ENCODE results near the gene MYO5B.

Gene MYO5B

GRCh38 chr18:49880661-49881060, 314.3 kb downstream of the MYO5B start:
- Histone ChIP-seq H3K27ac (ENCODE audit: low read depth, low read length) (no peak overlapping the region), H3K4me2 (ENCODE audit: low read depth, low read length, poor library complexity, severe bottlenecking) (no peak overlapping the region), H3K79me2 (ENCODE audit: insufficient read depth, low read length) (no peaks in the 10 kb centered on the region), H3K27me3 (ENCODE audit: low read length) (no peaks in the 10 kb centered on the region), H4K20me1 (ENCODE audit: low read depth, low read length) (no peaks in the 10 kb centered on the region), H3K9me3 (ENCODE audit: insufficient read depth, low read length) (no peaks in the 10 kb centered on the region), H2AFZ (ENCODE audit: low read depth, low read length, severe bottlenecking) (no peak overlapping the region), H3K9me2 (replicated peaks; ENCODE audit: insufficient read depth, low read length) (no peaks in the 10 kb centered on the region), H3K36me3 (ENCODE audit: low read length) (no peaks in the 10 kb centered on the region), H3K9ac (ENCODE audit: low read length) (no peak overlapping the region), H3F3A (ENCODE audit: insufficient read depth) (no peaks in the 10 kb centered on the region), H3K4me3 (ENCODE audit: insufficient read depth, low read length, poor library complexity, severe bottlenecking) (no peak overlapping the region)
- no peak for TF ChIP-seq CTCF (IDR thresholded peaks at IDR 0.05; ENCODE audit: insufficient read depth, low read length, poor library complexity, severe bottlenecking)

GRCh38 chr18:49879271-49879580, 315.7 kb downstream of the MYO5B start:
- no peak overlapping the region for H3K4me3 ChIP-seq (ENCODE audit: insufficient read depth, low read length, poor library complexity, severe bottlenecking)
- H3K79me2 ChIP-seq (ENCODE audit: insufficient read depth, low read length) = no peaks in the 10 kb centered on the region
- no peak overlapping the region for H2AFZ ChIP-seq (ENCODE audit: low read depth, low read length, severe bottlenecking)
- no peaks in the 10 kb centered on the region for H3K9me3 ChIP-seq (ENCODE audit: insufficient read depth, low read length)
- H3F3A ChIP-seq (ENCODE audit: insufficient read depth) = no peaks in the 10 kb centered on the region
- H3K9me2 ChIP-seq (replicated peaks; ENCODE audit: insufficient read depth, low read length) = no peaks in the 10 kb centered on the region
- no peak overlapping the region for H3K27ac ChIP-seq (ENCODE audit: low read depth, low read length)
- no peaks in the 10 kb centered on the region for H3K36me3 ChIP-seq (ENCODE audit: low read length)
- H4K20me1 ChIP-seq (ENCODE audit: low read depth, low read length) = no peaks in the 10 kb centered on the region
- TF ChIP-seq EZH2phosphoT487 (conservative IDR thresholded peaks at IDR 0.05; ENCODE audit: low read length) (no peak), CTCF (IDR thresholded peaks at IDR 0.05; ENCODE audit: insufficient read depth, low read length, poor library complexity, severe bottlenecking) (no peak)
- H3K4me2 ChIP-seq (ENCODE audit: low read depth, low read length, poor library complexity, severe bottlenecking) = no peak overlapping the region
- no peak overlapping the region for H3K9ac ChIP-seq (ENCODE audit: low read length)
- H3K27me3 ChIP-seq (ENCODE audit: low read length) = no peaks in the 10 kb centered on the region

GRCh38 chr18:49878567-49879270, 316.2 kb downstream of the MYO5B start:
- Histone ChIP-seq H4K20me1 (ENCODE audit: low read depth, low read length) (no peaks in the 10 kb centered on the region), H3K4me2 (ENCODE audit: low read depth, low read length, poor library complexity, severe bottlenecking) (no peak overlapping the region), H3K36me3 (ENCODE audit: low read length) (no peaks in the 10 kb centered on the region), H3K79me2 (ENCODE audit: insufficient read depth, low read length) (no peaks in the 10 kb centered on the region), H3K4me3 (ENCODE audit: insufficient read depth, low read length, poor library complexity, severe bottlenecking) (no peak overlapping the region), H3K9me2 (replicated peaks; ENCODE audit: insufficient read depth, low read length) (no peaks in the 10 kb centered on the region), H3K27ac (ENCODE audit: low read depth, low read length) (no peak overlapping the region), H3F3A (ENCODE audit: insufficient read depth) (no peaks in the 10 kb centered on the region), H3K9me3 (ENCODE audit: insufficient read depth, low read length) (no peaks in the 10 kb centered on the region), H3K9ac (ENCODE audit: low read length) (no peak overlapping the region), H2AFZ (ENCODE audit: low read depth, low read length, severe bottlenecking) (no peak overlapping the region), H3K27me3 (ENCODE audit: low read length) (no peaks in the 10 kb centered on the region)
- TF ChIP-seq CTCF (IDR thresholded peaks at IDR 0.05; ENCODE audit: insufficient read depth, low read length, poor library complexity, severe bottlenecking) (no peak), EZH2phosphoT487 (conservative IDR thresholded peaks at IDR 0.05; ENCODE audit: low read length) (no peak)
